ENCODE measurements around the gene RAB11FIP3. TPM values are rescaled to one million over a fixed set of nuclear protein-coding genes. Genes with fewer than 3 reads are reported as not detected.

The RAB11FIP3 gene
- polyA plus RNA-seq, 2 of the 4 experiments (the other 2 are of a cell fraction), result 6.7 to 18.0 TPM

GRCh38 chr16:508884-509736, 83.7 kb downstream of the RAB11FIP3 start:
- no peak for DNase-seq (ENCODE audit: low read depth in 1 of 2, low spot score in 1 of 2)
- 84% methylated on average over 17 of the region's 18 CpGs for WGBS (ENCODE audit: missing lambda C conversion rate)
- no peaks in the 10 kb centered on the region for H3K4me1 ChIP-seq
- CTCF ChIA-PET, result interaction anchor here (0.8 to 2.1 kb wide), 4 partner anchors 10 to 70 kb away, joined by 3 to 8 read pairs (median 3); no protein-coding TSS in a partner anchor
- POLR2A ChIA-PET, result no interaction called here
- H3K27ac ChIP-seq, result no peak overlapping the region
- no peak overlapping the region for H3K4me3 ChIP-seq
- no peak for FAIRE-seq
- TF ChIP-seq FOSL2 (IDR thresholded peaks at IDR 0.05) (no peak), FOSL2 (CRISPR knock-in tag; IDR thresholded peaks at IDR 0.05) (no peak), MAZ (IDR thresholded peaks at IDR 0.05; ENCODE audit: borderline replicate concordance, low read depth, low read length) (no peak), MAFK (IDR thresholded peaks at IDR 0.05; ENCODE audit: partially characterized antibody) (no peak), JUNB (IDR thresholded peaks at IDR 0.05) (no peak), NR3C1 (IDR thresholded peaks at IDR 0.05) (no peak), HOXB13 (CRISPR knock-in tag; IDR thresholded peaks at IDR 0.05; ENCODE audit: low read depth) (no peak), HOXB5 (CRISPR knock-in tag; IDR thresholded peaks at IDR 0.05) (no peak), MYC (IDR thresholded peaks at IDR 0.05; ENCODE audit: borderline replicate concordance, low read length) (no peak), KDM5A (IDR thresholded peaks at IDR 0.05) (no peak), RAD21 (conservative IDR thresholded peaks at IDR 0.05 in 1 of 2, IDR thresholded peaks at IDR 0.05 in 1 of 2) (no peak), BCL3 (IDR thresholded peaks at IDR 0.05) (no peak), USF2 (IDR thresholded peaks at IDR 0.05) (no peak), PBX3 (IDR thresholded peaks at IDR 0.05) (no peak), CEBPB (IDR thresholded peaks at IDR 0.05) (no peak), JUN (IDR thresholded peaks at IDR 0.05) (no peak), GATA3 (IDR thresholded peaks at IDR 0.05; ENCODE audit: borderline replicate concordance) (no peak)
- H3K4me2 ChIP-seq, result no peak overlapping the region
- H3K9me3 ChIP-seq, result no peaks in the 10 kb centered on the region
- ATAC-seq, result peak in 1 of 2 experiments; percentile 53; a peak in 2 of 6 replicates

GRCh38 chr16:510066-510825, 84.8 kb downstream of the RAB11FIP3 start:
- Histone ChIP-seq H3K4me2 (no peak overlapping the region), H3K4me3 (no peak overlapping the region), H3K9me3 (no peaks in the 10 kb centered on the region), H3K4me1 (no peaks in the 10 kb centered on the region), H3K27ac (no peak overlapping the region)
- DNase-seq (ENCODE audit: low read depth in 1 of 2, low spot score in 1 of 2) (no peak), FAIRE-seq (no peak), ATAC-seq (no peak)
- ChIA-PET POLR2A (no interaction called here), CTCF (interaction anchor here (1.0 to 2.1 kb wide), 2 partner anchors 9 to 69 kb away, joined by 3 to 8 read pairs; no protein-coding TSS in a partner anchor)
- 94% methylated on average over 26 of the region's 35 CpGs for WGBS (ENCODE audit: missing lambda C conversion rate)
- TF ChIP-seq FOXS1 (CRISPR knock-in tag; IDR thresholded peaks at IDR 0.05), result no peak
- TF ChIP-seq KDM1A (IDR thresholded peaks at IDR 0.05; ENCODE audit: low read depth), result no peak
- TF ChIP-seq ZNF302 (CRISPR knock-in tag; IDR thresholded peaks at IDR 0.05), result no peak
- no peak for TF ChIP-seq EP300 (IDR thresholded peaks at IDR 0.05)
- no peak for TF ChIP-seq CHD2 (IDR thresholded peaks at IDR 0.05; ENCODE audit: low read length, partially characterized antibody)
- no peak for TF ChIP-seq SMC3 (IDR thresholded peaks at IDR 0.05)
- no peak for TF ChIP-seq KDM5A (IDR thresholded peaks at IDR 0.05)
- no peak for TF ChIP-seq RAD21 (conservative IDR thresholded peaks at IDR 0.05 in 1 of 2, IDR thresholded peaks at IDR 0.05 in 1 of 2)
- no peak for TF ChIP-seq HOXB13 (CRISPR knock-in tag; IDR thresholded peaks at IDR 0.05; ENCODE audit: low read depth)
- no peak for TF ChIP-seq CEBPB (IDR thresholded peaks at IDR 0.05)

Measured in A549 (cell line).